Activated CD4-positive, alpha-beta T cell treated with anti-CD3 and anti-CD28 coated beads, Interleukin-2, amount 50 U/mL, for 24 hours (primary cell): ENCODE data around the gene LAMA3.

Source experiments
- DNase-seq, 2 donors: peaks; one replicate each; pipeline ENCODE4 v3.0.0-alpha.2; 2020; ENCODE audit warnings: low read depth in 1 of 2, low spot score in 1 of 2

The LAMA3 gene

GRCh38 chr18:23930002-23930401 lies 240.7 kb downstream of the LAMA3 start:
- no peak for DNase-seq

DNA sequence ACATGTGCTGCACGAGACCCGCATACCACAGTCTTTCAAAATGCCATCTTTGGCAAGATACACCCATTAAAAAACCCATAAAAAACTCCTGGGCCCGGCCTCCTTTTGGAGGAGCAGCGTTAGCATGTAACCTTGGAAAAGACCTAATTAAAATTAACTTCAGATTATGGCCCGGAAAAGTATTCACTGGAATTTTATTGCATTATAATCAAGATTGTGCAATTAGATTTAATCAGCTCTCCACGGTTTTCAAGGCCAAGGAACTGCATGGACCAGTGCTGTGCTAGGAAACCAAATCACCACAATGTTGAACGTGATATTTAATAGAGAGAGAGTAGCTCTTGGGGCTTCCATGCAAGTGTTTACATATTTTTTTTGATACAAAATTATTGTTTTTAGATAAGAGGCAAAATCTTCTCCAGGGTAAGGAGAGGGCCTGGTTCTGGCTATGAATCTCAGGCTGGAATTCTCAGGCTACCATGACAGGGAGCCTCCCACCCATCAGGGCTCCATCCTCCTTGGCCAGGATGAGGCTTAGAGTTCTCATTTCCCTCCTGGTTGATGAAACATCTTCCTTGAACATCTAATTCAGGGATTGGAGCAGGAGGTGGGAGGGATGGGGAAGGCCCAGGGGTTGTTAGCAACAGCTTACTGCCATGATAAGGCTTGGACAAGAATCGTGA lies 243.3 kb downstream of the LAMA3 start:
- DNase-seq, result no peak

DNA sequence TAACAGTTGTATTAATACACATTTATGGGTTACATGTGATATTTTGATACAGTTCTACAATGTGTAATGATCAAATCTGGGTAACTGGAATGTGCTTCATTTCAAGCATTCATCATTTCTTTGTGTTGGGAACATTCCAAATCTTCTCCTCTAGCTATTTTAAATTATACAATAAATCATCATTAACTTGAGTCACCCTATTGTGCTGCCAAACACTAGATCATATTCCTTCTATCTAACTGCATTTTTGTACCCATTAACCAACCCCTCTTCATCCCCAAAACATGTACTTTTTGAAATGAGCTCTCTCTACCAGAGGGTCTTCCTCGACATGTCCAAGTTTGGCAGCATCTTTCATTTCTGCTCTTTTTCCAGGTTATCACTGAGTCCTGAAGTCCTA lies 244.2 kb downstream of the LAMA3 start:
- no peak for DNase-seq

- no peak for DNase-seq
These were observed 245.0 kb downstream of the LAMA3 start for GRCh38 chr18:23934252-23934651.

DNA sequence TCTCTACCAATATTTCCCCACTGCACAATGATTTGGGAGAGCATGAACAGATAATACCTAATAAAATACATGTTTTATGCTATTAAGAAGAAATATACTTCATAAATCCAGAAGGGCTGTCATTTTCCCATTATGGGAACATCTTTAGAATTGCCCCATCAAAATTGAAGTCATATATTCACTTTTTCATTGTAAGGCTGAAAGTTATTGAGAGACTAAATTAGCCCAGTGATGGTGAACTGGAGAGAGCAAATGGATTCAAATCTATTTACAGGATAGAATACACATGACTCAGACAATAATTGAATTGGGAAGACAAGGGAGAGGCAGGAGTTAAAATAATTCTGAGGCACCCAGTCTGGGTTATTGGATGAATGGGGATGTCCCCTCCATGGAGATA lies 245.6 kb downstream of the LAMA3 start:
- DNase-seq, result no peak

GRCh38 chr18:23935804-23936203 lies 246.6 kb downstream of the LAMA3 start:
- no peak for DNase-seq

- DNase-seq, result no peak
These were observed 247.2 kb downstream of the LAMA3 start for GRCh38 chr18:23936381-23936958.

- no peak for DNase-seq
These were observed 248.9 kb downstream of the LAMA3 start for GRCh38 chr18:23938043-23938756.

GRCh38 chr18:23938901-23939341 lies 249.7 kb downstream of the LAMA3 start:
- DNase-seq, result no peak

GRCh38 chr18:23939366-23939765 lies 250.1 kb downstream of the LAMA3 start:
- no peak for DNase-seq

- no peak for DNase-seq
These were observed 250.6 kb downstream of the LAMA3 start for GRCh38 chr18:23939896-23940295.

DNA sequence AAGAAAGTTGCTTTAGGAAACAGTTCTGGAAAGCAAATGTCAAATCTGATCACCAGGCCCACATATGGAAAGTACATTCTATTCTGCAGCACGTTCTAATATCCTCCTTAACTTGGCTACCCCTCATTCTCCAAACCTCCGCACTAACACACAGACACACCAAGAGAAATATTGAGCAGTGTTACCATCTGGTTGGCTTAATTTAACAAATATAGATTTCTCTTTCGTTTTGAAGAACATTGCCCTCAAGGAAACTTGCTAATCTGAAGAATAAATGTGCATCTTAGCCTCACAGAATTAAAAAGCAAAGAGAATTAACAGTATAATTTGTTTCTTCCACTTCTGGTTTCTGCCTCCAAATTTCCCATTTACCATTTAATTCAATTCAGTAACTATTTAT lies 252.5 kb downstream of the LAMA3 start:
- no peak for DNase-seq

DNA sequence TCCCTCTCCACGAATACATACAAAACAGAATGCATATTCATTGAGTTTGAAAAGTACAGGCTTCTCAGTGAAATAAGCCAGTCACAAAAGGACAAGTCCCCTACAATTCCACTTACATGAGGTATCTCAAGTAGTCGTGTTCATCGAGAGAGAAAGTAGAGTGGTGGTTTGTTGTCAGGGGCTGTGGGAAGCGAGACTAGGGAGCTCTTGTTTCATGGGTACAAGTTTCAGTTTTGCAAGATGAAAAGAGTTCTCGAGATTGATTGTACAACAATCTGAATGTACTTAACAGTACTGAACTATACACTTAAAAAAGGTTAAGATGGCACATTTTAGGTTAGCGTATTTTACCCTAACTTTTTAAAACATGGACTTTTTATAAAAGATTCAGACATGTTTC lies 253.9 kb downstream of the LAMA3 start:
- DNase-seq, result peak in 1 of 2 donors; percentile 28

DNA sequence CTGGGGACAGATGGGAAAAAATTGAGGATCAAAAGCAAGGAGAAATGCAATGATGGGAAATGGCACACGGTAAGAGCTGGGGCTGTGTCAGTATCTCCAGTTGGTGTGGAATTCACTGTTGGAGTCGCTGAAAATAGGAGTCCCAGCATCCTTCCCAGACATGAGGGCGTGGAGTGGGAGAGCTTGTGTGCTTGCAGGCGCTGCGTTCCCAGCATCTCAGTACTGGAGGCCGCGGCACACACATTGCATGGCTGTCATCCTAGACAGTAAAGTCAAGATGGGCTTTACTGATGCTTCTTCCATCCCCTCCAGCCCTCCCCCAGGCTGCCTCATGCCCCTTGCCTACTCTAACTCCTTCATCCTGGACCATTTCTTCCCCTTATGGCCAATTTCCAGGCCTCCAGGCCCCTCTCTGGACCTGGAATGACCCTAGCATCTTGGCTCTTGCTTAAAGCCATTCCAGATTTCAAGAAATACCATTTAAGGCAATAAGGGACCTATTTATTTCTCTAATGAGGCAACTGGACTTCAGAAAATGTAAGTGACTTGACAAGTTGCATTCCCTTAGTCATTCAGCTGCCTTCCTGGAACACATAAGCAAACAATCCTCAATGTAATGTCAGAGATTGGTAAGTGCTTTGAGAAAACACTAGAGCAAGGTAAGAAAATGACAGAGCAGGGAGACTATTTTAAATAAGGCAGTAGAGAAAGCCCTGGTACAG lies 254.8 kb downstream of the LAMA3 start:
- DNase-seq, result no peak

DNA sequence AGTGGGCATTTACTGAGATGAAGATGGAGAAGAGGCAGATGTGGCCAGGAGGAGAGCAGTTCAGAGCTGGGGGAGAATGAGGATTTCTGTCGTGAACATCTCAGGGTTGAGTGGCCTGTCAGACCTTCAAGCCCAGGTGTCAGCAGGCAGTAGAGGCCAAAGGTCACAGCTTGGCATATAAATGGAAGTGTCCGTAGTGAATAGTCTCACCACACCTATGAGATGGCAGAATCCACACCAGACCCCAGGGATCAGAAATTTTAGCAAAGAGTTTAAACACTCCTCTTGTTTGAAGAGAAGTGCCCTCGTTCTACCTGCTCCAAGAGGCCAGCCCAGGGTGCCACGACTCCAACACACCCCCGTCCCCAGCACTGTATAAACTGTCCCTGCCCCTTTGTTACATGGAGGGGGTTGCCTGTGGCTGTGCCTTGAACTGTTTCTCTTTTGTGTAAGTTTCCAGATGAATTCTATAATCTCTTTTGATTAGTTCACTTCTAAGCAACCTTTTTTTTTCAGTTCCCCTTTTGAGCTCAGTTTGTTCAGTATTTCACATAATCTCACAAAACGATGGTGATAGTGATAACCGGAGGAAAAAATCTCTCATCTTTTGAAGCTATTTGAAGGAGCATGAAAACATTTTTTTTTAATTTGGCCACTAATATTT lies 256.3 kb downstream of the LAMA3 start:
- DNase-seq, result no peak

GRCh38 chr18:23949863-23950262 lies 260.6 kb downstream of the LAMA3 start:
- DNase-seq, result no peak

DNA sequence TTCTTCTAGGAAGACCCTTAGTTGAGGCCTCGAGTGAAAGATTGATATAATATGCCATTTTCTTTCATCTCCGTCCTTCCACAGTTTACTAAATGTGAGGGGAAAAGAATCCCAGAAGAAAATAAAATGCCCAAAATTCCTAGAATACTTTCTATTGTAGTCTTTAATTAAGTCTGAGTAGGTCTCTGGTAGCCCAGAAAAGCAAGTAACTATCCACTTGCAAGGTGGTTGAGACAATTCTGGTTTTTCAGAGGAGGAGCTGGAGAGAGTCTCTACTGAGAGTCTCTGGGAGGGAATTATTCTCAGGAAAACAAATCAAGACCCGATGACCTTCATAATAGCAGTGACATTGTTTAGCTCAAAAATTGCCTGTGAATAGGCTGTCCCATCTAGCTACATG lies 261.4 kb downstream of the LAMA3 start:
- DNase-seq, result no peak

DNA sequence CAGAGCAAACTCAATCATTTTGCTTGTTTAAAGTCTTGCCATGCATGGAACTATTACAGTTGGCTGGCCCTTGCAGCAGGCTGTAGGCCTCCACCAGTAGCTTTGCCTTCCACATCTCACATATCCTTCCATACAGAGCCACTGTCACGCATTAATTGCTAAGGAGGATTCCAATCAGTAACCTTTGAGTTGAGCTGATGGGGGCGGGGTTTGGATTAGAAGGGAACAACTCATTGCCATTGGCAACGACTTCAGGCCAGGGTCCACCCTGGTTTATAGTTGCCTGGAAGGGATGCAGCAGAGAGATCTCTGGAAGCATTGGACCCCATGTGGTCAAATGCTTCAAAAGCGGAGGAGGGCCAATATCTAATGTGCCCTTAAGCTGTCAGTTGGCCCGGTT lies 262.0 kb downstream of the LAMA3 start:
- no peak for DNase-seq

DNA sequence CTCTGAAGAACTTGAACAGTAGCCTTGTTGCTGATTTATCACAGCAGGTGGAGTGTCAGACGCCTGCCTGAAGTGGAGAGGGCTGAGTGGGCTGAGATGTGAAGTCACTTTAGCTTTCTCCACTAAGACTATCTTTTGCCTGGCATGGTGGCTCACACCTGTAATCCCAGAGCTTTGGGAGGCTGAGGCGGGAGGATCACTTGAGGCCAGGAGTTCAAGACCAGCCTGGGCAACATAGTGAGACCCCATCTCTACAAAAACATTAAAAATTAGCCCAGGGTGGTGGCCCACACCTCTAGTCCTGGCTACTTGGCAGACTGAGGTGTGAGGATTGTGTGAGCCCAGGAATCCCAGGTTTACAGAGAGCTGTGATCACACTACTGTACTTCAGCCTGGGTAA lies 264.7 kb downstream of the LAMA3 start:
- no peak for DNase-seq

DNA sequence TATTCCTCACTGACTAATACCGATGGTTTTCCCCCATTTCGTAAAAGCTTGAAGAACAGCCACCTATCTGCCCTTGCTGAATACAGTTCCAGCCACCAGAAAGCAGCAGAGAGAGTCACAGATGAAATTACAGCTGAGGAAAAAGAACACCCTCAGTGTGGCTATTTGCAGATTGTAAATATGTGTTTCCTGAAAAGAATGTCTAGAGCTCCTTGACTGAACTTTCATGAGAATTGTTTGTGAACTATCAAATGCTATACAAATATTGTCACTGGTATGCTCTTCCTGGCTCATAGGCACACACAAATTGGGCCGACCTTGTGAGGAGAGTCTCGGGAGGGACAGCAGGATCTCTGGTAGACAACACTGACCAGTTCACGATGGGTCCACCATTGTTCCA lies 267.2 kb downstream of the LAMA3 start:
- no peak for DNase-seq

DNA sequence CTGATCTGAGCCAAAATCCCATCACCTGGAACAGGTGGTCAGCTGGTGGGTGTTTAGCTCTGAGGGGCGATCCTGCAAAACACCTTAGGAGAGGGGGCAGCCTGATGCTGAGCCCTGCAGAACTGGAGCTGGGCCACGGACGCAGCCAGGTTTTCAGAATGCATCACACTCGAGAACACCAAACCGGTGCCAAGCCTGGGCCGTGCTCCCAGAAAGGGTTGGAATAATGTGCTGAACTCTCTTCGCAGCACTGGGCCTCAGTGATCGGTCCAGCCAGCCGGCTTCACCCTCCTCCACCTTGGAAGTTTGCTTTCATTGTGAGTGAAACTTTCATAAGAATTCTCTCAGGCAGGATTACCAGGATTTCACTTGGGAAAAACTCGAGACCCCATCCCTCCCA lies 268.8 kb downstream of the LAMA3 start:
- no peak for DNase-seq
